ENCODE results near the gene HBZ.
"Not testable (repeated sequence)": the region's sequence is repeated elsewhere in the genome, so short reads cannot be mapped to it uniquely, and the experiment has no call there.

The HBZ gene

GRCh38 chr16:140175-140857, 12.1 kb upstream of the HBZ start:
- no peak overlapping the region for H3K27ac ChIP-seq (ENCODE audit: low read depth, low read length)
- H3K4me1 ChIP-seq (ENCODE audit: insufficient read depth, low read length) = peaks cover 4% of the 10 kb centered on the region
- H3K4me3 ChIP-seq (ENCODE audit: low read depth in 1 of 2, low read length in 2 of 2) = no peak overlapping the region
- H3K27me3 ChIP-seq (ENCODE audit: control insufficient read depth in 1 of 2, insufficient read depth in 2 of 2, low read length in 2 of 2) = no peaks in the 10 kb centered on the region
- no peaks in the 10 kb centered on the region for H3K9me3 ChIP-seq (ENCODE audit: low read length)
- no peaks in the 10 kb centered on the region for H3K36me3 ChIP-seq (ENCODE audit: insufficient read depth, low read length)
- no peak overlapping the region for H3K9ac ChIP-seq (ENCODE audit: low read length)

GRCh38 chr16:142405-142967, 10.0 kb upstream of the HBZ start:
- no peaks in the 10 kb centered on the region for H3K9me3 ChIP-seq (ENCODE audit: low read length)
- no peak overlapping the region for H3K4me3 ChIP-seq (ENCODE audit: low read depth in 1 of 2, low read length in 2 of 2)
- H3K27me3 ChIP-seq (ENCODE audit: control insufficient read depth in 1 of 2, insufficient read depth in 2 of 2, low read length in 2 of 2) = no peaks in the 10 kb centered on the region
- H3K9ac ChIP-seq (ENCODE audit: low read length) = no peak overlapping the region
- H3K27ac ChIP-seq (ENCODE audit: low read depth, low read length) = no peak overlapping the region
- H3K36me3 ChIP-seq (ENCODE audit: insufficient read depth, low read length) = no peaks in the 10 kb centered on the region
- H3K4me1 ChIP-seq (ENCODE audit: insufficient read depth, low read length) = no peaks in the 10 kb centered on the region

- no peak overlapping the region for H3K9ac ChIP-seq (ENCODE audit: low read length)
- H3K4me3 ChIP-seq (ENCODE audit: low read depth in 1 of 2, low read length in 2 of 2) = no peak overlapping the region
- no peak overlapping the region for H3K27ac ChIP-seq (ENCODE audit: low read depth, low read length)
- no peaks in the 10 kb centered on the region for H3K4me1 ChIP-seq (ENCODE audit: insufficient read depth, low read length)
- no peaks in the 10 kb centered on the region for H3K27me3 ChIP-seq (ENCODE audit: control insufficient read depth in 1 of 2, insufficient read depth in 2 of 2, low read length in 2 of 2)
- H3K36me3 ChIP-seq (ENCODE audit: insufficient read depth, low read length) = no peaks in the 10 kb centered on the region
- no peaks in the 10 kb centered on the region for H3K9me3 ChIP-seq (ENCODE audit: low read length)
These were observed 9.4 kb upstream of the HBZ start for GRCh38 chr16:143047-143446.

GRCh38 chr16:143456-143855, 9.0 kb upstream of the HBZ start:
- Histone ChIP-seq H3K36me3 (ENCODE audit: insufficient read depth, low read length) (no peaks in the 10 kb centered on the region), H3K27ac (ENCODE audit: low read depth, low read length) (no peak overlapping the region), H3K27me3 (ENCODE audit: control insufficient read depth in 1 of 2, insufficient read depth in 2 of 2, low read length in 2 of 2) (no peaks in the 10 kb centered on the region), H3K9me3 (ENCODE audit: low read length) (no peaks in the 10 kb centered on the region), H3K9ac (ENCODE audit: low read length) (no peak overlapping the region), H3K4me1 (ENCODE audit: insufficient read depth, low read length) (no peaks in the 10 kb centered on the region), H3K4me3 (ENCODE audit: low read depth in 1 of 2, low read length in 2 of 2) (no peak overlapping the region)

- Histone ChIP-seq H3K9me3 (ENCODE audit: low read length) (no peaks in the 10 kb centered on the region), H3K4me3 (ENCODE audit: low read depth in 1 of 2, low read length in 2 of 2) (no peak overlapping the region), H3K4me1 (ENCODE audit: insufficient read depth, low read length) (no peaks in the 10 kb centered on the region), H3K27me3 (ENCODE audit: control insufficient read depth in 1 of 2, insufficient read depth in 2 of 2, low read length in 2 of 2) (no peaks in the 10 kb centered on the region), H3K9ac (ENCODE audit: low read length) (no peak overlapping the region), H3K27ac (ENCODE audit: low read depth, low read length) (no peak overlapping the region), H3K36me3 (ENCODE audit: insufficient read depth, low read length) (no peaks in the 10 kb centered on the region)
These were observed 7.6 kb upstream of the HBZ start for GRCh38 chr16:144797-145252.

- no peak overlapping the region for H3K9ac ChIP-seq (ENCODE audit: low read length)
- H3K36me3 ChIP-seq (ENCODE audit: insufficient read depth, low read length) = no peaks in the 10 kb centered on the region
- H3K9me3 ChIP-seq (ENCODE audit: low read length) = no peaks in the 10 kb centered on the region
- no peaks in the 10 kb centered on the region for H3K4me1 ChIP-seq (ENCODE audit: insufficient read depth, low read length)
- H3K27me3 ChIP-seq (ENCODE audit: control insufficient read depth in 1 of 2, insufficient read depth in 2 of 2, low read length in 2 of 2) = no peaks in the 10 kb centered on the region
- H3K4me3 ChIP-seq (ENCODE audit: low read depth in 1 of 2, low read length in 2 of 2) = no peak overlapping the region
- H3K27ac ChIP-seq (ENCODE audit: low read depth, low read length) = no peak overlapping the region
These were observed 5.8 kb upstream of the HBZ start for GRCh38 chr16:146646-147045.

- Histone ChIP-seq H3K9me3 (ENCODE audit: low read length) (no peaks in the 10 kb centered on the region), H3K4me1 (ENCODE audit: insufficient read depth, low read length) (no peaks in the 10 kb centered on the region), H3K27me3 (ENCODE audit: control insufficient read depth in 1 of 2, insufficient read depth in 2 of 2, low read length in 2 of 2) (no peaks in the 10 kb centered on the region), H3K4me3 (ENCODE audit: low read depth in 1 of 2, low read length in 2 of 2) (no peak overlapping the region), H3K27ac (ENCODE audit: low read depth, low read length) (no peak overlapping the region), H3K36me3 (ENCODE audit: insufficient read depth, low read length) (no peaks in the 10 kb centered on the region), H3K9ac (ENCODE audit: low read length) (no peak overlapping the region)
These were observed 3.3 kb upstream of the HBZ start for GRCh38 chr16:149024-149660.

GRCh38 chr16:153129-153521, 681 bp downstream of the HBZ start:
- not testable (repeated sequence) for H3K4me3 ChIP-seq (ENCODE audit: low read depth in 1 of 2, low read length in 2 of 2); H3K27ac ChIP-seq (ENCODE audit: low read depth, low read length); H3K36me3 ChIP-seq (ENCODE audit: insufficient read depth, low read length); H3K9me3 ChIP-seq (ENCODE audit: low read length); H3K4me1 ChIP-seq (ENCODE audit: insufficient read depth, low read length); H3K9ac ChIP-seq (ENCODE audit: low read length)
- H3K27me3 ChIP-seq (ENCODE audit: control insufficient read depth in 1 of 2, insufficient read depth in 2 of 2, low read length in 2 of 2) = peaks cover 13 to 24% of the 10 kb centered on the region in 2 donors

GRCh38 chr16:153550-154216, 1.2 kb downstream of the HBZ start:
- not testable (repeated sequence) for H3K9me3 ChIP-seq (ENCODE audit: low read length); H3K27ac ChIP-seq (ENCODE audit: low read depth, low read length); H3K4me3 ChIP-seq (ENCODE audit: low read depth in 1 of 2, low read length in 2 of 2); H3K36me3 ChIP-seq (ENCODE audit: insufficient read depth, low read length); H3K4me1 ChIP-seq (ENCODE audit: insufficient read depth, low read length); H3K9ac ChIP-seq (ENCODE audit: low read length)
- H3K27me3 ChIP-seq (ENCODE audit: control insufficient read depth in 1 of 2, insufficient read depth in 2 of 2, low read length in 2 of 2) = peaks cover 13 to 28% of the 10 kb centered on the region in 2 donors

- Histone ChIP-seq H3K4me1 (ENCODE audit: insufficient read depth, low read length) (peaks cover 6% of the 10 kb centered on the region), H3K27ac (ENCODE audit: low read depth, low read length) (no peak overlapping the region), H3K27me3 (ENCODE audit: control insufficient read depth in 1 of 2, insufficient read depth in 2 of 2, low read length in 2 of 2) (peaks cover 13 to 28% of the 10 kb centered on the region in 2 donors), H3K4me3 (ENCODE audit: low read depth in 1 of 2, low read length in 2 of 2) (peak overlapping the region; percentile 2 to 45), H3K9me3 (ENCODE audit: low read length) (no peaks in the 10 kb centered on the region), H3K36me3 (ENCODE audit: insufficient read depth, low read length) (no peaks in the 10 kb centered on the region), H3K9ac (ENCODE audit: low read length) (no peak overlapping the region)
These were observed 2.0 kb downstream of the HBZ start for GRCh38 chr16:154217-155030.

GRCh38 chr16:155031-155398, 2.6 kb downstream of the HBZ start:
- peaks cover 13 to 28% of the 10 kb centered on the region in 2 donors for H3K27me3 ChIP-seq (ENCODE audit: control insufficient read depth in 1 of 2, insufficient read depth in 2 of 2, low read length in 2 of 2)
- H3K9ac ChIP-seq (ENCODE audit: low read length) = no peak overlapping the region
- peaks cover 6% of the 10 kb centered on the region for H3K4me1 ChIP-seq (ENCODE audit: insufficient read depth, low read length)
- no peak overlapping the region for H3K27ac ChIP-seq (ENCODE audit: low read depth, low read length)
- peak overlapping the region in 1 of 2 donors; percentile 45 for H3K4me3 ChIP-seq (ENCODE audit: low read depth in 1 of 2, low read length in 2 of 2)
- H3K9me3 ChIP-seq (ENCODE audit: low read length) = no peaks in the 10 kb centered on the region
- no peaks in the 10 kb centered on the region for H3K36me3 ChIP-seq (ENCODE audit: insufficient read depth, low read length)
